Measurements from ENCODE around the gene METTL6.

DNA sequence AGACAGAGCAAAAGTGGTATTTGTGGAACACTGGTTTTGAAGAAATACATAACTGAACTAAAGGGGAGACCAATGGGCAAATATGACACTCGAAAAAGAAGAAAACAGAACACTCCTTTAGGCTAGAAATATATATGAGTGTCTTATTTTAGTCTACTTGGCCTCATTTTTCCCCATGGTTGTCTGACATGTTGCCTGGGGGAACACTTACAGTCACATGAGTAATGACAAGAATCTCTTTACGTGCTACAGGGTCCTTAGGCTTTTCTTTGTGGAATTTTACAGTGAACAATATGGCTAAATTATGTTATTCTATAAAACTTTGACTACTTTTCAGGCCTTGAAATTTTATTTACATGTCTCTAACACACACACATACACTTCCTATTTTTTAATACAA lies 17.6 kb downstream of the METTL6 start:
- no peak for TF ChIP-seq POLR2A (IDR thresholded peaks at IDR 0.05)
- TF ChIP-seq, protein P1, sequence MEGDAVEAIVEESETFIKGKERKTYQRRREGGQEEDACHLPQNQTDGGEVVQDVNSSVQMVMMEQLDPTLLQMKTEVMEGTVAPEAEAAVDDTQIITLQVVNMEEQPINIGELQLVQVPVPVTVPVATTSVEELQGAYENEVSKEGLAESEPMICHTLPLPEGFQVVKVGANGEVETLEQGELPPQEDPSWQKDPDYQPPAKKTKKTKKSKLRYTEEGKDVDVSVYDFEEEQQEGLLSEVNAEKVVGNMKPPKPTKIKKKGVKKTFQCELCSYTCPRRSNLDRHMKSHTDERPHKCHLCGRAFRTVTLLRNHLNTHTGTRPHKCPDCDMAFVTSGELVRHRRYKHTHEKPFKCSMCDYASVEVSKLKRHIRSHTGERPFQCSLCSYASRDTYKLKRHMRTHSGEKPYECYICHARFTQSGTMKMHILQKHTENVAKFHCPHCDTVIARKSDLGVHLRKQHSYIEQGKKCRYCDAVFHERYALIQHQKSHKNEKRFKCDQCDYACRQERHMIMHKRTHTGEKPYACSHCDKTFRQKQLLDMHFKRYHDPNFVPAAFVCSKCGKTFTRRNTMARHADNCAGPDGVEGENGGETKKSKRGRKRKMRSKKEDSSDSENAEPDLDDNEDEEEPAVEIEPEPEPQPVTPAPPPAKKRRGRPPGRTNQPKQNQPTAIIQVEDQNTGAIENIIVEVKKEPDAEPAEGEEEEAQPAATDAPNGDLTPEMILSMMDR (IDR thresholded peaks at IDR 0.05): no peak

Data from adrenal gland (tissue), 5 donors.